ENCODE results near the gene TLR9. TPM values are rescaled to one million over a fixed set of nuclear protein-coding genes. Genes with fewer than 3 reads are reported as not detected.

Gene TLR9
- total and polyA plus RNA-seq, 9 of the 15 experiments (the other 6 are each of a cell fraction or from before 2014, with no cell fraction given): not detected

DNA sequence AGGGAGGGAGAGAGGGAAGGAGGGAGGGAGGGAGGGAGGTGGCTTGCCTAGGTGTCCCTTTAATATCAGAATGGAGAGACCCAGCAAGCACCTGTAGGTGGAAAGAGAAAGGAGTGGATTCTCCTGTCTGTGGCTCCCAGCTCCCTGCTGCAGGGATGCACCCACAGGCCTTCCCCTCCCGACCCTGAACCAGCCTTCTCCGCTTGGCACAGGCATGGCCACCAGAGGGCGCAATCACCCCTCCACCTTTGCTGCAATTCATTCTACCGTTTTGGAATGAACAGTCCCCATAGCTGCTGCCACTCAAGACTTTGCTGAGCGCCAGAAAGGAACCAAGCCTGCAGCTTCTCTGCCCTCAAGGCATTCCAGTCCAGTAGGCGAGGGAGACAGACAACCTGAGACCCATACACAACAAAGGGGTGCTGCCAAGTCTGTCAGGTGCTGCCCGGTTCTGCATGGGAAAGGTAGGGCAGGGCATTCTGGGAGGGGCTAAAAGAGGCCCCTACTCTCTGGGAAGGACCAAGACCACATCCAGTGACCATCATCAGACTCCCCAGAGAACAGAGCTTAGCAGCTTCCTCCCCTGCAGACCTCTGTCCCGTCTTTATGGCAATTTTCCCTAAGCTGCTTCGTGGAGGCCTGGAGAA lies 4.9 kb downstream of the TLR9 start (continued):
- TF ChIP-seq, protein P1, sequence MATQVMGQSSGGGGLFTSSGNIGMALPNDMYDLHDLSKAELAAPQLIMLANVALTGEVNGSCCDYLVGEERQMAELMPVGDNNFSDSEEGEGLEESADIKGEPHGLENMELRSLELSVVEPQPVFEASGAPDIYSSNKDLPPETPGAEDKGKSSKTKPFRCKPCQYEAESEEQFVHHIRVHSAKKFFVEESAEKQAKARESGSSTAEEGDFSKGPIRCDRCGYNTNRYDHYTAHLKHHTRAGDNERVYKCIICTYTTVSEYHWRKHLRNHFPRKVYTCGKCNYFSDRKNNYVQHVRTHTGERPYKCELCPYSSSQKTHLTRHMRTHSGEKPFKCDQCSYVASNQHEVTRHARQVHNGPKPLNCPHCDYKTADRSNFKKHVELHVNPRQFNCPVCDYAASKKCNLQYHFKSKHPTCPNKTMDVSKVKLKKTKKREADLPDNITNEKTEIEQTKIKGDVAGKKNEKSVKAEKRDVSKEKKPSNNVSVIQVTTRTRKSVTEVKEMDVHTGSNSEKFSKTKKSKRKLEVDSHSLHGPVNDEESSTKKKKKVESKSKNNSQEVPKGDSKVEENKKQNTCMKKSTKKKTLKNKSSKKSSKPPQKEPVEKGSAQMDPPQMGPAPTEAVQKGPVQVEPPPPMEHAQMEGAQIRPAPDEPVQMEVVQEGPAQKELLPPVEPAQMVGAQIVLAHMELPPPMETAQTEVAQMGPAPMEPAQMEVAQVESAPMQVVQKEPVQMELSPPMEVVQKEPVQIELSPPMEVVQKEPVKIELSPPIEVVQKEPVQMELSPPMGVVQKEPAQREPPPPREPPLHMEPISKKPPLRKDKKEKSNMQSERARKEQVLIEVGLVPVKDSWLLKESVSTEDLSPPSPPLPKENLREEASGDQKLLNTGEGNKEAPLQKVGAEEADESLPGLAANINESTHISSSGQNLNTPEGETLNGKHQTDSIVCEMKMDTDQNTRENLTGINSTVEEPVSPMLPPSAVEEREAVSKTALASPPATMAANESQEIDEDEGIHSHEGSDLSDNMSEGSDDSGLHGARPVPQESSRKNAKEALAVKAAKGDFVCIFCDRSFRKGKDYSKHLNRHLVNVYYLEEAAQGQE (IDR thresholded peaks at IDR 0.05; ENCODE audit: borderline replicate concordance): peak; percentile 54; the same call in 1 of the 2 replicates
- TF ChIP-seq, protein P1 (CRISPR knock-in tag; IDR thresholded peaks at IDR 0.05; ENCODE audit: low read depth): no peak
- TF ChIP-seq SUPT5H (IDR thresholded peaks at IDR 0.05): no peak
- TF ChIP-seq ZNF780A (CRISPR knock-in tag; IDR thresholded peaks at IDR 0.05): no peak
- TF ChIP-seq CC2D1A (IDR thresholded peaks at IDR 0.05): no peak
- no peak for TF ChIP-seq ZNF561 (CRISPR knock-in tag; conservative IDR thresholded peaks at IDR 0.05)
- TF ChIP-seq SMARCE1 (IDR thresholded peaks at IDR 0.05): no peak
- TF ChIP-seq NFIC (IDR thresholded peaks at IDR 0.05): 0 out of 2 replicates have a peak, but pooled peaks have one; percentile 41
- TF ChIP-seq, protein P2, sequence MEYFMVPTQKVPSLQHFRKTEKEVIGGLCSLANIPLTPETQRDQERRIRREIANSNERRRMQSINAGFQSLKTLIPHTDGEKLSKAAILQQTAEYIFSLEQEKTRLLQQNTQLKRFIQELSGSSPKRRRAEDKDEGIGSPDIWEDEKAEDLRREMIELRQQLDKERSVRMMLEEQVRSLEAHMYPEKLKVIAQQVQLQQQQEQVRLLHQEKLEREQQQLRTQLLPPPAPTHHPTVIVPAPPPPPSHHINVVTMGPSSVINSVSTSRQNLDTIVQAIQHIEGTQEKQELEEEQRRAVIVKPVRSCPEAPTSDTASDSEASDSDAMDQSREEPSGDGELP (CRISPR knock-in tag; IDR thresholded peaks at IDR 0.05; ENCODE audit: borderline replicate concordance): peak; percentile 21; the same call in 1 of the 2 replicates
- TF ChIP-seq ZNF431 (CRISPR knock-in tag; IDR thresholded peaks at IDR 0.05): 0 out of 2 replicates have a peak, but pooled peaks have one; percentile 35
- TF ChIP-seq PTTG1 (tag; IDR thresholded peaks at IDR 0.05; ENCODE audit: low read depth): no peak
- TF ChIP-seq ZNF263 (CRISPR knock-in tag; IDR thresholded peaks at IDR 0.05; ENCODE audit: borderline replicate concordance): peak; percentile 38; the same call in 1 of the 2 replicates
- TF ChIP-seq, protein P3, sequence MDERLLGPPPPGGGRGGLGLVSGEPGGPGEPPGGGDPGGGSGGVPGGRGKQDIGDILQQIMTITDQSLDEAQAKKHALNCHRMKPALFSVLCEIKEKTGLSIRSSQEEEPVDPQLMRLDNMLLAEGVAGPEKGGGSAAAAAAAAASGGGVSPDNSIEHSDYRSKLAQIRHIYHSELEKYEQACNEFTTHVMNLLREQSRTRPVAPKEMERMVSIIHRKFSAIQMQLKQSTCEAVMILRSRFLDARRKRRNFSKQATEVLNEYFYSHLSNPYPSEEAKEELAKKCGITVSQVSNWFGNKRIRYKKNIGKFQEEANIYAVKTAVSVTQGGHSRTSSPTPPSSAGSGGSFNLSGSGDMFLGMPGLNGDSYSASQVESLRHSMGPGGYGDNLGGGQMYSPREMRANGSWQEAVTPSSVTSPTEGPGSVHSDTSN (CRISPR knock-in tag; IDR thresholded peaks at IDR 0.05; ENCODE audit: low read depth): no peak
- TF ChIP-seq, protein P3 (tag; conservative IDR thresholded peaks at IDR 0.05; ENCODE audit: low read depth): peak; percentile 59
- peak; percentile 3 for TF ChIP-seq MEIS2 (IDR thresholded peaks at IDR 0.05; ENCODE audit: partially characterized antibody)
- no peak for TF ChIP-seq KLF1 (tag; IDR thresholded peaks at IDR 0.05)
- no peak for TF ChIP-seq PHF21A (IDR thresholded peaks at IDR 0.05; ENCODE audit: borderline replicate concordance, low read depth)

Data from K562 (cell line).